SK-N-SH (cell line): ENCODE measurements around the gene ABHD17C.

Experiments
- POLR2AphosphoS5 ChIP-seq: IDR thresholded peaks from 2 replicates; pipeline ENCODE4 v1.6.1; 2012; ENCODE audit warnings: low read depth, low read length
- REST ChIP-seq: IDR thresholded peaks from 2 replicates; pipeline ENCODE4 v1.6.1; 2012; ENCODE audit warnings: mild to moderate bottlenecking, low read depth, low read length, moderate library complexity
- RFX5 ChIP-seq: IDR thresholded peaks from 2 replicates; pipeline ENCODE4 v1.6.1; 2012; ENCODE audit warnings: mild to moderate bottlenecking, improper control_type of control experiment, low read length
- RXRA ChIP-seq: IDR thresholded peaks from 2 replicates; pipeline ENCODE4 v1.4.0; 2012; ENCODE audit warnings: low read depth, mild to moderate bottlenecking, borderline replicate concordance
- SIN3A ChIP-seq: IDR thresholded peaks from 2 replicates; pipeline ENCODE4 v1.6.1; 2012; ENCODE audit warnings: low read depth, mild to moderate bottlenecking, low read length, moderate library complexity, borderline replicate concordance
- TF ChIP-seq, protein P1 (sequence below): IDR thresholded peaks from 2 replicates; pipeline ENCODE4 v1.4.0; 2012; ENCODE audit warnings: low read depth
- TF ChIP-seq, protein P2 (sequence below): fragments of 200-600 bp; sonication (generic); IDR thresholded peaks from 2 replicates; pipeline ENCODE4 v1.6.1; 2017; ENCODE audit warnings: antibody characterized with exemption, mild to moderate bottlenecking, moderate library complexity

GRCh38 chr15:80689294-80689693 lies 5.8 kb upstream of the ABHD17C start:
- TF ChIP-seq, protein P1, sequence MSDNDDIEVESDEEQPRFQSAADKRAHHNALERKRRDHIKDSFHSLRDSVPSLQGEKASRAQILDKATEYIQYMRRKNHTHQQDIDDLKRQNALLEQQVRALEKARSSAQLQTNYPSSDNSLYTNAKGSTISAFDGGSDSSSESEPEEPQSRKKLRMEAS, result no peak
- TF ChIP-seq SIN3A (no peak), RFX5 (no peak), POLR2AphosphoS5 (no peak), REST (no peak), RXRA (no peak)
- TF ChIP-seq, protein P2, sequence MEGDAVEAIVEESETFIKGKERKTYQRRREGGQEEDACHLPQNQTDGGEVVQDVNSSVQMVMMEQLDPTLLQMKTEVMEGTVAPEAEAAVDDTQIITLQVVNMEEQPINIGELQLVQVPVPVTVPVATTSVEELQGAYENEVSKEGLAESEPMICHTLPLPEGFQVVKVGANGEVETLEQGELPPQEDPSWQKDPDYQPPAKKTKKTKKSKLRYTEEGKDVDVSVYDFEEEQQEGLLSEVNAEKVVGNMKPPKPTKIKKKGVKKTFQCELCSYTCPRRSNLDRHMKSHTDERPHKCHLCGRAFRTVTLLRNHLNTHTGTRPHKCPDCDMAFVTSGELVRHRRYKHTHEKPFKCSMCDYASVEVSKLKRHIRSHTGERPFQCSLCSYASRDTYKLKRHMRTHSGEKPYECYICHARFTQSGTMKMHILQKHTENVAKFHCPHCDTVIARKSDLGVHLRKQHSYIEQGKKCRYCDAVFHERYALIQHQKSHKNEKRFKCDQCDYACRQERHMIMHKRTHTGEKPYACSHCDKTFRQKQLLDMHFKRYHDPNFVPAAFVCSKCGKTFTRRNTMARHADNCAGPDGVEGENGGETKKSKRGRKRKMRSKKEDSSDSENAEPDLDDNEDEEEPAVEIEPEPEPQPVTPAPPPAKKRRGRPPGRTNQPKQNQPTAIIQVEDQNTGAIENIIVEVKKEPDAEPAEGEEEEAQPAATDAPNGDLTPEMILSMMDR, result no peak
